ENCODE measurements around the gene RALB.

The RALB gene

GRCh38 chr2:120293096-120294007 is 40.7 kb downstream of the RALB start:
- TF ChIP-seq, protein P1, sequence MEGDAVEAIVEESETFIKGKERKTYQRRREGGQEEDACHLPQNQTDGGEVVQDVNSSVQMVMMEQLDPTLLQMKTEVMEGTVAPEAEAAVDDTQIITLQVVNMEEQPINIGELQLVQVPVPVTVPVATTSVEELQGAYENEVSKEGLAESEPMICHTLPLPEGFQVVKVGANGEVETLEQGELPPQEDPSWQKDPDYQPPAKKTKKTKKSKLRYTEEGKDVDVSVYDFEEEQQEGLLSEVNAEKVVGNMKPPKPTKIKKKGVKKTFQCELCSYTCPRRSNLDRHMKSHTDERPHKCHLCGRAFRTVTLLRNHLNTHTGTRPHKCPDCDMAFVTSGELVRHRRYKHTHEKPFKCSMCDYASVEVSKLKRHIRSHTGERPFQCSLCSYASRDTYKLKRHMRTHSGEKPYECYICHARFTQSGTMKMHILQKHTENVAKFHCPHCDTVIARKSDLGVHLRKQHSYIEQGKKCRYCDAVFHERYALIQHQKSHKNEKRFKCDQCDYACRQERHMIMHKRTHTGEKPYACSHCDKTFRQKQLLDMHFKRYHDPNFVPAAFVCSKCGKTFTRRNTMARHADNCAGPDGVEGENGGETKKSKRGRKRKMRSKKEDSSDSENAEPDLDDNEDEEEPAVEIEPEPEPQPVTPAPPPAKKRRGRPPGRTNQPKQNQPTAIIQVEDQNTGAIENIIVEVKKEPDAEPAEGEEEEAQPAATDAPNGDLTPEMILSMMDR (IDR thresholded peaks at IDR 0.05; ENCODE audit: control extremely low read depth, extremely low read depth, low read depth, missing control alignments): no peak
- ChIA-PET CTCF (interaction anchor here (1.3 to 8.4 kb wide), 2 partner anchors 20 to 44 kb away, joined by 3 to 47 read pairs; no protein-coding TSS in a partner anchor), POLR2A (interaction anchor here (0.5 kb wide), 1 partner anchor 615 kb away, joined by 6 read pairs; the partner anchor contains the start of gene TMEM177)

GRCh38 chr2:120294008-120294340 is 41.3 kb downstream of the RALB start:
- peak; percentile 69 for DNase-seq (ENCODE audit: extremely low spot score)
- CTCF ChIA-PET: no interaction called here
- POLR2A ChIA-PET: no interaction called here
- TF ChIP-seq, protein P1 (IDR thresholded peaks at IDR 0.05; ENCODE audit: control extremely low read depth, extremely low read depth, low read depth, missing control alignments): no peak

More at GRCh38 chr2:120293096-120294007, 40.7 kb downstream of the RALB start:
- no peak for DNase-seq (ENCODE audit: extremely low spot score)

DNA sequence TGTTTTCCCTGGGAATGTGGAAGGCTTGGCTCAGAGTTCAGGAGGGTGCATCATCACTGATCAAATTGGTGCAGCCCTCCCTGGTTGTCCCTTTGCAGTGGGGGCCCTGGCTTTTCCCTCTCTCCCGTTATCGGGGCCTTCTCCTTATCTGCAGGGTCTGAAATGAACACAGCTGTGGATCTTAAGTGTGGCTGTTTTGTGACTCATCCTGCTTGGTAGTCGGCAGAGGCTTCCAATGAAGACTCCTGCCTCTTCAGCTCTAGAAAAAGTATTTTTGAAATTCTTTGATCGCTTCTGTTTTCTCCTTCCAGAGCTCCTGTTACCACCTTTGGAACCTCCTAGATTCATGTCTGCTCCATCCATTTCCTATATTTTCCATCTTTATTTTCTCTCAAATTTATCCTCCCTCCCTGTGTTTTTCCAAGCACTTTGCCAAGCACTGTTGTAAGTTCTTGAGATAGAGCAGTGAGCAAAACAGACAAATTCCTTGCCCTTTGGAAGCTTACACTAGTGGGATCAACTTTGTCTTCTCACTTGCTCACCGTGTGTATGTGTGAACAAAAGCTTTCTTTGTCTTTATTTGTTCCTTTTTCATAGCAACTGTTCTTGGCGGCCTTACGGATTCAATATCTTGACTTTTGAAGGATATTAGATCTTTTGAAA is 45.7 kb downstream of the RALB start:
- no peak for DNase-seq (ENCODE audit: extremely low spot score)
- TF ChIP-seq, protein P1 (IDR thresholded peaks at IDR 0.05; ENCODE audit: control extremely low read depth, extremely low read depth, low read depth, missing control alignments): no peak
- CTCF ChIA-PET: interaction anchor here (1.1 to 5.2 kb wide), 5 partner anchors 11 to 123 kb away, joined by 3 to 38 read pairs (median 6); no protein-coding TSS in a partner anchor
- POLR2A ChIA-PET: no interaction called here

DNA sequence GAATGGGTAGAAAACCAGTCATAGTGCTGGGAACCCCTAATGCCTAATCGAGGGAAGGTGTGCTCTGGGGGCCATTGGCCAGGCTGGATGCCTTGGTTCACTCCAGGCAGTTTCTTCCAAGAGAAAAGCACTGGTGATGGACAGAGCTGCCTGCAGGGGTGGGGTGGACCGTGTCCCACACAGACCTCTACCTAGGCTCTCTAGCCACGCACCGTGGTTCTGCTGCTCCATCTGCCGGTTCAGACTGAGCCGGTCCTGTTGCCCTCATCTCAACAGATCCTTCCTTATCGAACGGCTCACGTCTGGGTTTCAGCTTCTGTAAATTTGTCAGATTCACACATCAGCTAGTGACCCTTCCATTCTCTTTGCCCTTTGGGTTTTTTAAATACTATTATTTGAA is 46.4 kb downstream of the RALB start:
- ChIA-PET CTCF (interaction anchor here (1.3 to 5.2 kb wide), 4 partner anchors 10 to 124 kb away, joined by 5 to 38 read pairs (median 12); no protein-coding TSS in a partner anchor), POLR2A (no interaction called here)
- DNase-seq (ENCODE audit: extremely low spot score): no peak
- TF ChIP-seq, protein P1 (IDR thresholded peaks at IDR 0.05; ENCODE audit: control extremely low read depth, extremely low read depth, low read depth, missing control alignments): no peak

GRCh38 chr2:120299561-120299960 is 46.9 kb downstream of the RALB start:
- ChIA-PET POLR2A (no interaction called here), CTCF (interaction anchor here (5.2 kb wide), 1 partner anchor 13 kb away, joined by 38 read pairs; no protein-coding TSS in a partner anchor)
- DNase-seq (ENCODE audit: extremely low spot score): no peak
- TF ChIP-seq, protein P1 (IDR thresholded peaks at IDR 0.05; ENCODE audit: control extremely low read depth, extremely low read depth, low read depth, missing control alignments): no peak

- CTCF ChIA-PET: interaction anchor here (1.3 to 1.7 kb wide), 4 partner anchors 10 to 18 kb away, joined by 3 to 6 read pairs (median 4); no protein-coding TSS in a partner anchor
- TF ChIP-seq, protein P1 (IDR thresholded peaks at IDR 0.05; ENCODE audit: control extremely low read depth, extremely low read depth, low read depth, missing control alignments): no peak
- POLR2A ChIA-PET: no interaction called here
- DNase-seq (ENCODE audit: extremely low spot score): no peak
Measured at GRCh38 chr2:120300385-120300784, 47.7 kb downstream of the RALB start.

Measured in GM10248 (cell line).